H9 (cell line): Measurements from ENCODE around the gene PHOSPHO1. TPM values are rescaled to one million over a fixed set of nuclear protein-coding genes. Genes with fewer than 3 reads are reported as not detected.

Source experiments
- DNase-seq: peaks from one replicate; pipeline ENCODE4 v3.0.0-alpha.2; 2017
- H2AFZ ChIP-seq: one replicate; pipeline ENCODE4 v1.6.1; 2013; ENCODE audit warnings: mild to moderate bottlenecking, low read length, control low read depth, moderate library complexity
- H2AK5ac ChIP-seq: 2 replicates; pipeline ENCODE4 v1.6.1; 2013; ENCODE audit warnings: low read length, control low read depth, mixed read lengths; ENCODE audit not compliant: insufficient read length
- H2BK120ac ChIP-seq: one replicate; pipeline ENCODE4 v1.6.1; 2013; ENCODE audit warnings: low read depth, mild to moderate bottlenecking, low read length, control low read depth, inconsistent platforms; ENCODE audit not compliant: poor library complexity, severe bottlenecking
- H2BK12ac ChIP-seq: 2 replicates; pipeline ENCODE4 v1.6.1; 2013; ENCODE audit warnings: low read length, control low read depth, mixed read lengths, low read depth; ENCODE audit not compliant: insufficient read length
- H2BK15ac ChIP-seq: 2 replicates; pipeline ENCODE4 v1.6.1; 2013; ENCODE audit warnings: low read depth, low read length, control low read depth
- H2BK20ac ChIP-seq: one replicate; pipeline ENCODE4 v1.6.1; 2013; ENCODE audit warnings: low read depth, mild to moderate bottlenecking, low read length, control low read depth, inconsistent platforms; ENCODE audit not compliant: poor library complexity, severe bottlenecking
- H2BK5ac ChIP-seq: 2 replicates; pipeline ENCODE4 v1.6.1; 2013; ENCODE audit warnings: low read length, control low read depth, mixed read lengths; ENCODE audit not compliant: insufficient read length
- H3K14ac ChIP-seq: 2 replicates; pipeline ENCODE4 v1.6.1; 2013; ENCODE audit warnings: low read length, control low read depth; ENCODE audit not compliant: insufficient read depth
- H3K18ac ChIP-seq: 2 replicates; pipeline ENCODE4 v1.6.1; 2013; ENCODE audit warnings: low read depth, mild to moderate bottlenecking, mixed read lengths, low read length, control low read depth; ENCODE audit not compliant: insufficient read length
- H3K23ac ChIP-seq: 2 replicates; pipeline ENCODE4 v1.6.1; 2013; ENCODE audit warnings: low read length, control low read depth, mixed read lengths, low read depth; ENCODE audit not compliant: insufficient read length
- H3K23me2 ChIP-seq: 2 replicates; pipeline ENCODE4 v1.6.1; 2013; ENCODE audit warnings: low read depth, mild to moderate bottlenecking, mixed read lengths, low read length, control low read depth; ENCODE audit not compliant: insufficient read length, poor library complexity, severe bottlenecking
- H3K27ac ChIP-seq: 2 replicates; pipeline ENCODE4 v1.5.1; 2013; ENCODE audit warnings: low read length, control low read depth, mixed read lengths, low read depth; ENCODE audit not compliant: insufficient read length
- H3K27me3 ChIP-seq: 2 replicates; pipeline ENCODE4 v1.6.1; 2013; ENCODE audit warnings: low read length, control low read depth, inconsistent platforms; ENCODE audit not compliant: insufficient read depth
- H3K4ac ChIP-seq: 2 replicates; pipeline ENCODE4 v1.6.1; 2013; ENCODE audit warnings: low read depth, mild to moderate bottlenecking, control low read depth, inconsistent platforms, low read length, moderate library complexity
- H3K4me1 ChIP-seq: 2 replicates; pipeline ENCODE4 v1.6.1; 2013; ENCODE audit warnings: low read length, control low read depth, inconsistent platforms; ENCODE audit not compliant: insufficient read depth
- H3K4me2 ChIP-seq: 2 replicates; pipeline ENCODE4 v1.6.1; 2013; ENCODE audit warnings: low read length, control low read depth, mixed read lengths; ENCODE audit not compliant: insufficient read length, insufficient read depth
- H3K56ac ChIP-seq: 2 replicates; pipeline ENCODE4 v1.6.1; 2013; ENCODE audit warnings: low read depth, mild to moderate bottlenecking, mixed read lengths, low read length, control low read depth; ENCODE audit not compliant: insufficient read length
- H3K79me1 ChIP-seq: 2 replicates; pipeline ENCODE4 v1.6.1; 2013; ENCODE audit warnings: low read depth, mild to moderate bottlenecking, moderate library complexity, low read length, control low read depth, inconsistent platforms; ENCODE audit not compliant: insufficient read depth, poor library complexity, severe bottlenecking
- H3K79me2 ChIP-seq: 2 replicates; pipeline ENCODE4 v1.6.1; 2013; ENCODE audit warnings: low read length, control low read depth, inconsistent platforms; ENCODE audit not compliant: insufficient read depth
- H3K9ac ChIP-seq: 2 replicates; pipeline ENCODE4 v1.6.1; 2013; ENCODE audit warnings: low read length, control low read depth, mixed read lengths; ENCODE audit not compliant: insufficient read length; ENCODE audit errors: extremely low read depth
- H3K9me3 ChIP-seq: one replicate; pipeline ENCODE4 v1.6.1; 2013; ENCODE audit warnings: low read depth, low read length, inconsistent platforms; ENCODE audit not compliant: control insufficient read depth
- H3T11ph ChIP-seq: one replicate; pipeline ENCODE4 v1.6.1; 2013; ENCODE audit warnings: mild to moderate bottlenecking, low read length, control low read depth, inconsistent platforms
- H4K20me1 ChIP-seq: one replicate; pipeline ENCODE4 v1.6.1; 2013; ENCODE audit not compliant: control insufficient read depth, insufficient read length, insufficient read depth
- H4K5ac ChIP-seq: 2 replicates; pipeline ENCODE4 v1.6.1; 2013; ENCODE audit warnings: low read depth, mild to moderate bottlenecking, mixed read lengths, low read length, control low read depth; ENCODE audit not compliant: insufficient read length
- H4K8ac ChIP-seq: replicated peaks from 2 replicates; pipeline ENCODE4 v1.6.1; 2013; ENCODE audit warnings: low read length, control low read depth, mixed read lengths, low read depth; ENCODE audit not compliant: insufficient read length
- H4K91ac ChIP-seq: 2 replicates; pipeline ENCODE4 v1.6.1; 2013; ENCODE audit warnings: low read depth, mild to moderate bottlenecking, moderate library complexity, mixed read lengths, low read length, control low read depth; ENCODE audit not compliant: insufficient read length
- H3K27ac Mint-ChIP-seq, 3 experiments: 2 replicates in 2 of 3; 3 replicates in 1 of 3; pipeline ENCODE4 v1.8.0; 2020 to 2021; ENCODE audit warnings: mixed read lengths in 3 of 3, mild to moderate bottlenecking in 1 of 3, moderate library complexity in 1 of 3
- H3K27me3 Mint-ChIP-seq: 2 replicates; pipeline ENCODE4 v1.8.0; 2021; ENCODE audit warnings: low read depth, mild to moderate bottlenecking, moderate library complexity, mixed read lengths
- H3K36me3 Mint-ChIP-seq, 3 experiments: 2 replicates in 2 of 3; 3 replicates in 1 of 3; pipeline ENCODE4 v1.8.0; 2020 to 2021; ENCODE audit warnings: low read depth in 3 of 3, mixed read lengths in 3 of 3; ENCODE audit not compliant: insufficient read depth in 1 of 3
- H3K4me1 Mint-ChIP-seq, 2 experiments: 2 replicates each; pipeline ENCODE4 v1.8.0; 2020; ENCODE audit warnings: mixed read lengths in 2 of 2
- H3K4me3 Mint-ChIP-seq, 2 experiments: 2 replicates in 1 of 2; 3 replicates in 1 of 2; pipeline ENCODE4 v1.8.0; 2020 to 2021; ENCODE audit warnings: mild to moderate bottlenecking in 2 of 2, mixed read lengths in 2 of 2, moderate library complexity in 1 of 2
- H3K9me3 Mint-ChIP-seq, 2 experiments: 2 replicates in 1 of 2; 3 replicates in 1 of 2; pipeline ENCODE4 v1.8.0; 2020; ENCODE audit warnings: mild to moderate bottlenecking in 2 of 2, mixed read lengths in 2 of 2, moderate library complexity in 1 of 2
- CTCF ChIP-seq: fragments of 200-600 bp; sonication (generic); conservative IDR thresholded peaks from 3 replicates; pipeline ENCODE4 v1.8.0; 2021; ENCODE audit warnings: antibody characterized with exemption, mild to moderate bottlenecking
- WGBS: extraction: QIAGEN DNeasy Blood & Tissue Kit; methylation state at CpG from one replicate; pipeline ENCODE4 v1.1.7; 2013; ENCODE audit warnings: missing lambda C conversion rate, low lambda C conversion rate, mixed read lengths; ENCODE audit not compliant: insufficient read length; ENCODE audit errors: extremely low coverage; 5-methylcytosine and 5-hydroxymethylcytosine counted together
- total RNA-seq: library from RNA; stranded (reverse); gene quantifications from 2 replicates; pipeline ENCODE4 v1.2.1, GENCODE V29; 2021

Gene PHOSPHO1
- total RNA-seq, 1 experiment from 2014 or later: 0.63 TPM

GRCh38 chr17:49200423-49201083 is 30.0 kb downstream of the PHOSPHO1 start:
- Histone ChIP-seq H3K23ac (no peak overlapping the region), H4K20me1 (no peaks in the 10 kb centered on the region), H4K8ac (no peak overlapping the region), H3K18ac (no peak overlapping the region), H4K5ac (no peak overlapping the region), H3K9ac (no peak overlapping the region), H4K91ac (no peak overlapping the region), H3K79me1 (no peaks in the 10 kb centered on the region), H3K4me1 (no peaks in the 10 kb centered on the region), H3K27ac (no peak overlapping the region), H3K4me2 (no peak overlapping the region), H3K14ac (no peak overlapping the region), H3K23me2 (no peaks in the 10 kb centered on the region), H2BK15ac (no peak overlapping the region), H2AFZ (no peak overlapping the region), H2BK5ac (no peak overlapping the region), H3K27me3 (no peaks in the 10 kb centered on the region; the same call in 1 of the 2 replicates), H3K9me3 (no peaks in the 10 kb centered on the region), H2AK5ac (no peak overlapping the region), H3K56ac (no peak overlapping the region), H3T11ph (no peak overlapping the region), H3K4ac (no peak overlapping the region), H2BK120ac (no peak overlapping the region), H2BK20ac (no peak overlapping the region), H3K79me2 (no peaks in the 10 kb centered on the region), H2BK12ac (no peak overlapping the region)
- Mint-ChIP-seq H3K9me3 (no peaks in the 10 kb centered on the region), H3K27me3 (peaks cover 28% of the 10 kb centered on the region), H3K4me1 (peaks cover 0 to 3% of the 10 kb centered on the region in 2 experiments; a peak in 1 of 4 replicates), H3K27ac (peak overlapping the region in 1 of 3 experiments; percentile 70; a peak in 1 of 7 replicates), H3K36me3 (no peaks in the 10 kb centered on the region), H3K4me3 (no peak overlapping the region)
- no peak for TF ChIP-seq CTCF
- no CpG with 5 or more reads among the region's 13 CpGs for WGBS
- DNase-seq: no peak
